Measurements from ENCODE around the gene ZC3H18. TPM values are rescaled to one million over a fixed set of nuclear protein-coding genes. Genes with fewer than 3 reads are reported as not detected.

The ZC3H18 gene
- total and polyA plus RNA-seq, 2 of the 4 experiments (the other 2 are of a cell fraction) = 3.4 to 21.3 TPM

GRCh38 chr16:88645455-88645854 lies 75.3 kb downstream of the ZC3H18 start:
- H3K4ac ChIP-seq (ENCODE audit: low read depth, low read length) = no peak overlapping the region
- no peak overlapping the region for H3K18ac ChIP-seq (ENCODE audit: low read depth, low read length)
- no peak overlapping the region for H2AK5ac ChIP-seq (ENCODE audit: low read depth, low read length)
- no peak overlapping the region for H2BK15ac ChIP-seq (ENCODE audit: low read depth, low read length)
- H3K56ac ChIP-seq (ENCODE audit: extremely low read depth, insufficient read depth, low read length) = no peak overlapping the region
- BruUV-seq (replicated peaks) = no TSS peak
- TF ChIP-seq CHD1 (IDR thresholded peaks at IDR 0.05; ENCODE audit: low read depth, low read length) = no peak
- no peak for TF ChIP-seq CEBPB (IDR thresholded peaks at IDR 0.05; ENCODE audit: low read depth, low read length)
- no peak for TF ChIP-seq POLR2A (IDR thresholded peaks at IDR 0.05; ENCODE audit: low read depth, low read length)
- no peak for TF ChIP-seq SMC3 (IDR thresholded peaks at IDR 0.05; ENCODE audit: low read depth, low read length)
- no peak for TF ChIP-seq MAFK (IDR thresholded peaks at IDR 0.05; ENCODE audit: low read depth, low read length)
- TF ChIP-seq RFX5 (IDR thresholded peaks at IDR 0.05; ENCODE audit: low read depth, low read length) = no peak
- H3K9ac ChIP-seq (ENCODE audit: low read depth, low read length) = no peak overlapping the region
- H2BK5ac ChIP-seq (ENCODE audit: low read depth, low read length, poor library complexity, severe bottlenecking) = no peak overlapping the region
- no peak for DNase-seq
- H4K91ac ChIP-seq (ENCODE audit: insufficient read depth, low read depth, low read length) = no peak overlapping the region
- H3K14ac ChIP-seq (replicated peaks; ENCODE audit: low read depth, low read length) = no peak overlapping the region
- CTCF ChIA-PET = no interaction called here
- H3K23ac ChIP-seq (ENCODE audit: low read depth, low read length) = no peak overlapping the region
- H2AFZ ChIP-seq (replicated peaks; ENCODE audit: low read length, poor library complexity) = no peak overlapping the region
- peaks cover 3% of the 10 kb centered on the region for H3K36me3 ChIP-seq (ENCODE audit: control insufficient read depth, insufficient read depth, low read length)
- 92% methylated on average over 11 of the region's 16 CpGs; no CpG with 5 or more reads in 1 of the 2 experiments for WGBS, 2 experiments (ENCODE audit: extremely low coverage in 2 of 2, insufficient read length in 1 of 2)
- H4K8ac ChIP-seq (ENCODE audit: low read depth in 2 of 2, low read length in 2 of 2) = no peak overlapping the region
- H4K20me1 ChIP-seq (ENCODE audit: insufficient read depth, low read length) = peaks cover 6% of the 10 kb centered on the region
- peaks cover under 1% of the 10 kb centered on the region for H3K27me3 ChIP-seq (ENCODE audit: control insufficient read depth, insufficient read depth, low read length)
- no peak overlapping the region for H2AK9ac ChIP-seq (replicated peaks; ENCODE audit: low read depth, low read length, poor library complexity)
- H3K9me3 ChIP-seq (ENCODE audit: control insufficient read depth, insufficient read depth, low read length) = no peaks in the 10 kb centered on the region
- H3K4me3 ChIP-seq (ENCODE audit: insufficient read depth, low read depth, low read length) = no peak overlapping the region
- no peak overlapping the region for H2BK120ac ChIP-seq (ENCODE audit: low read depth, low read length)
- H3K4me1 ChIP-seq (ENCODE audit: control insufficient read depth, insufficient read depth, low read length) = no peaks in the 10 kb centered on the region
- intact Hi-C loops (cut with micrococcal nuclease) (no loop called here), dilution Hi-C loops (cut with HindIII; ENCODE audit: low sequenced_read_pairs, unreplicated experiment) (no loop called here), in situ Hi-C loops (cut with MboI; ENCODE audit: low sequenced_read_pairs) (no loop called here)
- peaks cover 0 to 15% of the 10 kb centered on the region in 2 experiments; a peak in 1 of 4 replicates for H3K79me1 ChIP-seq (ENCODE audit: low read depth in 1 of 2, low read length in 2 of 2)
- POLR2A ChIA-PET (ENCODE audit: unreplicated experiment) = no interaction called here
- H2BK20ac ChIP-seq (ENCODE audit: low read depth, low read length) = no peak overlapping the region
- no peak for ATAC-seq (ENCODE audit: low read depth)
- H3K9me1 ChIP-seq (ENCODE audit: insufficient read depth, low read length) = no peaks in the 10 kb centered on the region
- H4K5ac ChIP-seq (ENCODE audit: low read depth, low read length) = no peak overlapping the region
- no peak overlapping the region for H3K27ac ChIP-seq (ENCODE audit: insufficient read depth, low read length)
- no peak overlapping the region for H3K4me2 ChIP-seq (ENCODE audit: low read depth, low read length)
